NCI-H524 treated with DMSO at 0.1 percent for 48 hours (cell line): ENCODE results near the gene POLD2.
"Not testable (repeated sequence)": the region's sequence is repeated elsewhere in the genome, so short reads cannot be mapped to it uniquely, and the experiment has no call there.

ENCODE experiments used
- DNase-seq: peaks from one replicate; lab custom pipeline; 2025; lab: John Stamatoyannopoulos, UW

POLD2 gene

GRCh38 chr7:44138698-44139097 lies 15.3 kb upstream of the POLD2 start:
- DNase-seq: no peak

- no peak for DNase-seq
These were observed 13.4 kb upstream of the POLD2 start for GRCh38 chr7:44136731-44137130.

GRCh38 chr7:44134943-44135628 lies 11.7 kb upstream of the POLD2 start:
- DNase-seq: no peak

GRCh38 chr7:44133295-44133694 lies 9.9 kb upstream of the POLD2 start:
- DNase-seq: no peak

- no peak for DNase-seq
These were observed 8.7 kb upstream of the POLD2 start for GRCh38 chr7:44132039-44132438.

- DNase-seq: peak; percentile 41
These were observed 8.1 kb upstream of the POLD2 start for GRCh38 chr7:44131173-44132029.

- DNase-seq: no peak
These were observed 5.6 kb upstream of the POLD2 start for GRCh38 chr7:44128721-44129582.

- no peak for DNase-seq
These were observed 3.8 kb upstream of the POLD2 start for GRCh38 chr7:44127161-44127560.

GRCh38 chr7:44126574-44126973 lies 3.2 kb upstream of the POLD2 start:
- not testable (repeated sequence) for DNase-seq

GRCh38 chr7:44124822-44125202 lies 1.5 kb upstream of the POLD2 start:
- DNase-seq: no peak

GRCh38 chr7:44122529-44122928 lies 819 bp downstream of the POLD2 start:
- no peak for DNase-seq

GRCh38 chr7:44121761-44122420 lies 1.5 kb downstream of the POLD2 start:
- DNase-seq: no peak

GRCh38 chr7:44120395-44120794 lies 3.0 kb downstream of the POLD2 start:
- DNase-seq: no peak

- no peak for DNase-seq
These were observed 3.4 kb downstream of the POLD2 start for GRCh38 chr7:44119829-44120380.

GRCh38 chr7:44117801-44118429 lies 5.4 kb downstream of the POLD2 start:
- DNase-seq: no peak

GRCh38 chr7:44116789-44117666 lies 6.3 kb downstream of the POLD2 start:
- DNase-seq: no peak

GRCh38 chr7:44116087-44116788 lies 7.1 kb downstream of the POLD2 start:
- DNase-seq: no peak

- DNase-seq: peak; percentile 9
These were observed 8.6 kb downstream of the POLD2 start for GRCh38 chr7:44114586-44115310.
